Measurements from ENCODE around the gene RAMACL. TPM values are rescaled to one million over a fixed set of nuclear protein-coding genes. Genes with fewer than 3 reads are reported as not detected.
A peak's percentile ranks its signal among the peaks of the same experiment; 100 is the strongest.

The RAMACL gene
- total and polyA plus RNA-seq, 2 experiments from 2014 or later, result 1.1 TPM

- Histone ChIP-seq H3K9me2 (replicated peaks; ENCODE audit: insufficient read depth) (no peaks in the 10 kb centered on the region), H4K20me1 (ENCODE audit: insufficient read depth, poor library complexity, severe bottlenecking) (no peaks in the 10 kb centered on the region), H2AFZ (no peak overlapping the region), H3K79me2 (peaks cover 15% of the 10 kb centered on the region), H3K4me1 (ENCODE audit: insufficient read depth) (peaks cover 5% of the 10 kb centered on the region), H3K27me3 (no peaks in the 10 kb centered on the region), H3K27ac (no peak overlapping the region), H3K36me3 (replicated peaks; ENCODE audit: insufficient read depth, low read depth) (no peaks in the 10 kb centered on the region), H3K4me3 (no peak overlapping the region), H3K9me3 (ENCODE audit: low read depth) (no peaks in the 10 kb centered on the region), H3K4me2 (no peak overlapping the region)
- no peak for DNase-seq (ENCODE audit: low spot score)
- WGBS (ENCODE audit: low lambda C conversion rate, missing lambda C conversion rate), result 87% methylated on average over 6 of the region's 6 CpGs
- TF ChIP-seq CTCF (IDR thresholded peaks at IDR 0.05; ENCODE audit: poor library complexity), result no peak
- no peak for TF ChIP-seq EZH2phosphoT487 (IDR thresholded peaks at IDR 0.05; ENCODE audit: low read depth, severe bottlenecking, unreplicated experiment)
- TF ChIP-seq EZH2 (IDR thresholded peaks at IDR 0.05; ENCODE audit: borderline replicate concordance), result no peak
These were observed 31.4 kb downstream of the RAMACL start for GRCh38 chr6:166555086-166555485.

- Histone ChIP-seq H3K9me3 (ENCODE audit: low read depth) (no peaks in the 10 kb centered on the region), H3K27me3 (no peaks in the 10 kb centered on the region), H3K9me2 (replicated peaks; ENCODE audit: insufficient read depth) (no peaks in the 10 kb centered on the region), H3K36me3 (replicated peaks; ENCODE audit: insufficient read depth, low read depth) (no peaks in the 10 kb centered on the region), H3K4me3 (no peak overlapping the region), H2AFZ (no peak overlapping the region), H3K4me1 (ENCODE audit: insufficient read depth) (peaks cover 5% of the 10 kb centered on the region), H3K4me2 (peak overlapping the region; percentile 9), H3K27ac (peak overlapping the region; percentile 38), H3K79me2 (peaks cover 15% of the 10 kb centered on the region), H4K20me1 (ENCODE audit: insufficient read depth, poor library complexity, severe bottlenecking) (no peaks in the 10 kb centered on the region)
- WGBS (ENCODE audit: low lambda C conversion rate, missing lambda C conversion rate), result 64% methylated on average over 8 of the region's 8 CpGs
- TF ChIP-seq EZH2phosphoT487 (IDR thresholded peaks at IDR 0.05; ENCODE audit: low read depth, severe bottlenecking, unreplicated experiment) (no peak), EZH2 (IDR thresholded peaks at IDR 0.05; ENCODE audit: borderline replicate concordance) (no peak), CTCF (IDR thresholded peaks at IDR 0.05; ENCODE audit: poor library complexity) (no peak)
- no peak for DNase-seq (ENCODE audit: low spot score)
These were observed 32.2 kb downstream of the RAMACL start for GRCh38 chr6:166554316-166554715.

- H3K27ac ChIP-seq, result peak overlapping the region; percentile 38
- no peaks in the 10 kb centered on the region for H4K20me1 ChIP-seq (ENCODE audit: insufficient read depth, poor library complexity, severe bottlenecking)
- H3K4me3 ChIP-seq, result no peak overlapping the region
- no peaks in the 10 kb centered on the region for H3K9me2 ChIP-seq (replicated peaks; ENCODE audit: insufficient read depth)
- no peak overlapping the region for H2AFZ ChIP-seq
- WGBS (ENCODE audit: low lambda C conversion rate, missing lambda C conversion rate), result 76% methylated on average over 13 of the region's 13 CpGs
- peaks cover 20% of the 10 kb centered on the region for H3K79me2 ChIP-seq
- no peak for DNase-seq (ENCODE audit: low spot score)
- H3K27me3 ChIP-seq, result no peaks in the 10 kb centered on the region
- H3K9me3 ChIP-seq (ENCODE audit: low read depth), result no peaks in the 10 kb centered on the region
- TF ChIP-seq EZH2phosphoT487 (IDR thresholded peaks at IDR 0.05; ENCODE audit: low read depth, severe bottlenecking, unreplicated experiment), result no peak
- TF ChIP-seq CTCF (IDR thresholded peaks at IDR 0.05; ENCODE audit: poor library complexity), result no peak
- TF ChIP-seq EZH2 (IDR thresholded peaks at IDR 0.05; ENCODE audit: borderline replicate concordance), result no peak
- H3K4me2 ChIP-seq, result peak overlapping the region; percentile 9
- H3K4me1 ChIP-seq (ENCODE audit: insufficient read depth), result peaks cover 5% of the 10 kb centered on the region
- no peaks in the 10 kb centered on the region for H3K36me3 ChIP-seq (replicated peaks; ENCODE audit: insufficient read depth, low read depth)
These were observed 32.8 kb downstream of the RAMACL start for GRCh38 chr6:166553563-166554271.
